Measurements from ENCODE around the gene FAM43A. TPM values are rescaled to one million over a fixed set of nuclear protein-coding genes. Genes with fewer than 3 reads are reported as not detected.
A peak's percentile ranks its signal among the peaks of the same experiment; 100 is the strongest.

Gene FAM43A
- total RNA-seq, 1 experiment from 2014 or later, result 1.3 TPM

- BruUV-seq (replicated peaks), result no TSS peak
- POLR2A ChIA-PET, result interaction anchor here (1.4 kb wide), 1 partner anchor 21 kb away, joined by 5 read pairs; no protein-coding TSS in a partner anchor
- peaks cover 15% of the 10 kb centered on the region for H3K4me1 Mint-ChIP-seq (ENCODE audit: insufficient read depth, unreplicated experiment)
- no peaks in the 10 kb centered on the region for H3K27me3 Mint-ChIP-seq (ENCODE audit: insufficient read depth, unreplicated experiment)
- H3K36me3 Mint-ChIP-seq (ENCODE audit: insufficient read depth, unreplicated experiment), result no peaks in the 10 kb centered on the region
- TF ChIP-seq, protein P1, sequence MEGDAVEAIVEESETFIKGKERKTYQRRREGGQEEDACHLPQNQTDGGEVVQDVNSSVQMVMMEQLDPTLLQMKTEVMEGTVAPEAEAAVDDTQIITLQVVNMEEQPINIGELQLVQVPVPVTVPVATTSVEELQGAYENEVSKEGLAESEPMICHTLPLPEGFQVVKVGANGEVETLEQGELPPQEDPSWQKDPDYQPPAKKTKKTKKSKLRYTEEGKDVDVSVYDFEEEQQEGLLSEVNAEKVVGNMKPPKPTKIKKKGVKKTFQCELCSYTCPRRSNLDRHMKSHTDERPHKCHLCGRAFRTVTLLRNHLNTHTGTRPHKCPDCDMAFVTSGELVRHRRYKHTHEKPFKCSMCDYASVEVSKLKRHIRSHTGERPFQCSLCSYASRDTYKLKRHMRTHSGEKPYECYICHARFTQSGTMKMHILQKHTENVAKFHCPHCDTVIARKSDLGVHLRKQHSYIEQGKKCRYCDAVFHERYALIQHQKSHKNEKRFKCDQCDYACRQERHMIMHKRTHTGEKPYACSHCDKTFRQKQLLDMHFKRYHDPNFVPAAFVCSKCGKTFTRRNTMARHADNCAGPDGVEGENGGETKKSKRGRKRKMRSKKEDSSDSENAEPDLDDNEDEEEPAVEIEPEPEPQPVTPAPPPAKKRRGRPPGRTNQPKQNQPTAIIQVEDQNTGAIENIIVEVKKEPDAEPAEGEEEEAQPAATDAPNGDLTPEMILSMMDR (IDR thresholded peaks at IDR 0.05; ENCODE audit: unreplicated experiment), result no peak
- no peak for DNase-seq (ENCODE audit: unreplicated experiment)
- H3K4me3 Mint-ChIP-seq (ENCODE audit: unreplicated experiment), result no peak overlapping the region
- no peaks in the 10 kb centered on the region for H3K9me3 Mint-ChIP-seq (ENCODE audit: unreplicated experiment)
- no peak overlapping the region for H3K27ac Mint-ChIP-seq (ENCODE audit: low read depth, unreplicated experiment)
- intact Hi-C loops (cut with micrococcal nuclease), result no loop called here
- CTCF ChIA-PET, result no interaction called here
These were observed 25.6 kb downstream of the FAM43A start for GRCh38 chr3:194711286-194711685.

GRCh38 chr3:194711913-194712312, 26.2 kb downstream of the FAM43A start:
- Mint-ChIP-seq H3K4me1 (ENCODE audit: insufficient read depth, unreplicated experiment) (peaks cover 15% of the 10 kb centered on the region), H3K36me3 (ENCODE audit: insufficient read depth, unreplicated experiment) (no peaks in the 10 kb centered on the region), H3K9me3 (ENCODE audit: unreplicated experiment) (no peaks in the 10 kb centered on the region), H3K4me3 (ENCODE audit: unreplicated experiment) (no peak overlapping the region), H3K27ac (ENCODE audit: low read depth, unreplicated experiment) (no peak overlapping the region), H3K27me3 (ENCODE audit: insufficient read depth, unreplicated experiment) (no peaks in the 10 kb centered on the region)
- DNase-seq (ENCODE audit: unreplicated experiment), result peak; percentile 99
- TF ChIP-seq, protein P1 (IDR thresholded peaks at IDR 0.05; ENCODE audit: unreplicated experiment), result no peak
- BruUV-seq (replicated peaks), result no TSS peak
- intact Hi-C loops (cut with micrococcal nuclease), result no loop called here
- CTCF ChIA-PET, result interaction anchor here (1.0 kb wide), 1 partner anchor 58 kb away, joined by 3 read pairs; no protein-coding TSS in a partner anchor
- POLR2A ChIA-PET, result interaction anchor here (1.4 kb wide), 1 partner anchor 21 kb away, joined by 5 read pairs; no protein-coding TSS in a partner anchor

- no TSS peak for BruUV-seq (replicated peaks)
- H3K9me3 Mint-ChIP-seq (ENCODE audit: unreplicated experiment), result no peaks in the 10 kb centered on the region
- TF ChIP-seq, protein P1 (IDR thresholded peaks at IDR 0.05; ENCODE audit: unreplicated experiment), result no peak
- no peak overlapping the region for H3K4me3 Mint-ChIP-seq (ENCODE audit: unreplicated experiment)
- POLR2A ChIA-PET, result no interaction called here
- CTCF ChIA-PET, result interaction anchor here (0.6 to 0.9 kb wide), 2 partner anchors 31 to 64 kb away, joined by 3 read pairs; no protein-coding TSS in a partner anchor
- intact Hi-C loops (cut with micrococcal nuclease), result no loop called here
- no peaks in the 10 kb centered on the region for H3K36me3 Mint-ChIP-seq (ENCODE audit: insufficient read depth, unreplicated experiment)
- no peaks in the 10 kb centered on the region for H3K27me3 Mint-ChIP-seq (ENCODE audit: insufficient read depth, unreplicated experiment)
- H3K27ac Mint-ChIP-seq (ENCODE audit: low read depth, unreplicated experiment), result no peak overlapping the region
- H3K4me1 Mint-ChIP-seq (ENCODE audit: insufficient read depth, unreplicated experiment), result peaks cover 15% of the 10 kb centered on the region
- DNase-seq (ENCODE audit: unreplicated experiment), result no peak
These were observed 27.8 kb downstream of the FAM43A start for GRCh38 chr3:194713299-194714136.

GRCh38 chr3:194714137-194714455, 28.4 kb downstream of the FAM43A start:
- no peaks in the 10 kb centered on the region for H3K9me3 Mint-ChIP-seq (ENCODE audit: unreplicated experiment)
- CTCF ChIA-PET, result no interaction called here
- TF ChIP-seq, protein P1 (IDR thresholded peaks at IDR 0.05; ENCODE audit: unreplicated experiment), result no peak
- no peak for DNase-seq (ENCODE audit: unreplicated experiment)
- no TSS peak for BruUV-seq (replicated peaks)
- H3K27me3 Mint-ChIP-seq (ENCODE audit: insufficient read depth, unreplicated experiment), result no peaks in the 10 kb centered on the region
- intact Hi-C loops (cut with micrococcal nuclease), result no loop called here
- POLR2A ChIA-PET, result interaction anchor here (1.0 kb wide), 1 partner anchor 14 kb away, joined by 3 read pairs; no protein-coding TSS in a partner anchor
- no peaks in the 10 kb centered on the region for H3K36me3 Mint-ChIP-seq (ENCODE audit: insufficient read depth, unreplicated experiment)
- no peak overlapping the region for H3K4me3 Mint-ChIP-seq (ENCODE audit: unreplicated experiment)
- no peak overlapping the region for H3K27ac Mint-ChIP-seq (ENCODE audit: low read depth, unreplicated experiment)
- peaks cover 15% of the 10 kb centered on the region for H3K4me1 Mint-ChIP-seq (ENCODE audit: insufficient read depth, unreplicated experiment)
